ENCODE data around the gene ZNF594. TPM values are rescaled to one million over a fixed set of nuclear protein-coding genes. Genes with fewer than 3 reads are reported as not detected.
"Not testable (repeated sequence)": the region's sequence is repeated elsewhere in the genome, so short reads cannot be mapped to it uniquely, and the experiment has no call there.

The ZNF594 gene
- total RNA-seq, 1 experiment from 2014 or later: 3.7 TPM

GRCh38 chr17:5129770-5130169, 61.9 kb downstream of the ZNF594 start:
- in situ Hi-C loops (cut with HindIII; ENCODE audit: low pct_unique_long_range_greater_than_20kb, low sequenced_read_pairs); DNase-seq (ENCODE audit: low read depth): not testable (repeated sequence)

Other genes with a start within 250 kb of the ZNF594 start
- gene PFN1, start 243.3 kb downstream of the ZNF594 start, total RNA-seq (2014; rRNA removed; shearing (Covaris generic); ENCODE audit: low replicate concordance): 258 and 443 TPM in 2 replicates
- gene ENO3, start 240.7 kb downstream of the ZNF594 start, total RNA-seq (2014; rRNA removed; shearing (Covaris generic); ENCODE audit: low replicate concordance): 4.5 and 21.3 TPM in 2 replicates
- gene SPAG7, start 224.1 kb downstream of the ZNF594 start, total RNA-seq (2014; rRNA removed; shearing (Covaris generic); ENCODE audit: low replicate concordance): 23.1 and 48.6 TPM in 2 replicates
- 1.3 and 2.8 TPM in 2 replicates for gene CAMTA2, start 204.2 kb downstream of the ZNF594 start, total RNA-seq (2014; rRNA removed; shearing (Covaris generic); ENCODE audit: low replicate concordance)
- gene INCA1, start 194.3 kb downstream of the ZNF594 start, total RNA-seq (2014; rRNA removed; shearing (Covaris generic); ENCODE audit: low replicate concordance): 0.72 and 3.3 TPM in 2 replicates
- gene KIF1C, start 193.9 kb downstream of the ZNF594 start, total RNA-seq (2014; rRNA removed; shearing (Covaris generic); ENCODE audit: low replicate concordance): 14.1 and 44.0 TPM in 2 replicates
- not detected in 2 replicates for gene SLC52A1, start 156.4 kb downstream of the ZNF594 start, total RNA-seq (2014; rRNA removed; shearing (Covaris generic); ENCODE audit: low replicate concordance)
- gene ZFP3, start 113.4 kb downstream of the ZNF594 start, total RNA-seq (2014; rRNA removed; shearing (Covaris generic); ENCODE audit: low replicate concordance): not detected in 2 replicates
- gene ZNF232, start 80.0 kb downstream of the ZNF594 start, total RNA-seq (2014; rRNA removed; shearing (Covaris generic); ENCODE audit: low replicate concordance): 18.0 and 18.5 TPM in 2 replicates
- not detected in 2 replicates for gene USP6, start 75.8 kb downstream of the ZNF594 start, total RNA-seq (2014; rRNA removed; shearing (Covaris generic); ENCODE audit: low replicate concordance)
- gene SCIMP, start 43.0 kb upstream of the ZNF594 start, total RNA-seq (2014; rRNA removed; shearing (Covaris generic); ENCODE audit: low replicate concordance): not detected in 2 replicates
- gene RABEP1, start 90.4 kb upstream of the ZNF594 start, total RNA-seq (2014; rRNA removed; shearing (Covaris generic); ENCODE audit: low replicate concordance): 15.8 and 16.4 TPM in 2 replicates
- gene NUP88, start 227.8 kb upstream of the ZNF594 start, total RNA-seq (2014; rRNA removed; shearing (Covaris generic); ENCODE audit: low replicate concordance): 72.1 and 94.2 TPM in 2 replicates
- gene RPAIN, start 228.3 kb upstream of the ZNF594 start, total RNA-seq (2014; rRNA removed; shearing (Covaris generic); ENCODE audit: low replicate concordance): 21.8 and 39.7 TPM in 2 replicates
- 327 and 346 TPM in 2 replicates for gene C1QBP, start 247.3 kb upstream of the ZNF594 start, total RNA-seq (2014; rRNA removed; shearing (Covaris generic); ENCODE audit: low replicate concordance)